ENCODE results near the gene MYL10.

MYL10 gene

GRCh38 chr7:101594790-101595189 is 34.3 kb downstream of the MYL10 start:
- DNase-seq = no peak

DNA sequence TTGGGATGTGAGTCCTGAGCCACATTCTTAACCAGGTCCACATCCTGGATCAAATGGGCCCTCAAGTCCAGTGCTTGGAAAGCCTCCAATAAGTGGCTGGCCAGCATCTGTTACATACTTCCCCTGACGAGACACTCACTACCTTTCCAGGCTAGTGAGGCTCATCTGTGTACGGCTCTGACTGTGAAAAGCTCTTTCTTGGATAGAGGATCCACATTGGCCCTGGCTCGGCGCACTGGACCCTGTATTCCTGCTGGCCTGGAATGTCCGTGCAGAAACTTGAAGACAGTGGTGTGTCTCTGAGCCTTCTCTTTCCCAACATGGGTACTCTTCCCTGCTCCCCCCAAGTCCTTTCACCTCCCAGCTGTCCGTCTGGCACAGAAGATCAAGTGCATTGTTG is 35.5 kb downstream of the MYL10 start:
- DNase-seq = no peak

DNA sequence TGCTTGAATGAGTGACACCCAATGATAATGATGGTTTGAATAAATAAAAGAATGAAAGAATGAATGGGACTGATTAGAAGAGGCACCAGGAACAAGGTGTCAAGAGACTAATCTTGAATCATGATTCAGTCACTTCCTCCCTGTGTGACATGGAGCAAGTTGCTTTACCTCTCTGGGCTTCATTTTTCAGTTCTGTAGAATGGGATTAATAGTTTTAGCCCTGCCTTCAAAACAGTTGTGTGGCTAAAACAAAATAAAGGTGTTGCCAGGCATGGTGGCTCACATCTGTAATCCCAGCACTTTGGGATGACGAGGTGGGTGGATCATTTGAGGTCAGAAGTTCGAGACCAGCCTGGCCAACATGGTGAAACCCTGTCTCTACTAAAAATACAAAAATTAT is 37.6 kb downstream of the MYL10 start:
- no peak for DNase-seq

- DNase-seq = no peak
Measured at GRCh38 chr7:101590663-101591435, 38.2 kb downstream of the MYL10 start.

DNA sequence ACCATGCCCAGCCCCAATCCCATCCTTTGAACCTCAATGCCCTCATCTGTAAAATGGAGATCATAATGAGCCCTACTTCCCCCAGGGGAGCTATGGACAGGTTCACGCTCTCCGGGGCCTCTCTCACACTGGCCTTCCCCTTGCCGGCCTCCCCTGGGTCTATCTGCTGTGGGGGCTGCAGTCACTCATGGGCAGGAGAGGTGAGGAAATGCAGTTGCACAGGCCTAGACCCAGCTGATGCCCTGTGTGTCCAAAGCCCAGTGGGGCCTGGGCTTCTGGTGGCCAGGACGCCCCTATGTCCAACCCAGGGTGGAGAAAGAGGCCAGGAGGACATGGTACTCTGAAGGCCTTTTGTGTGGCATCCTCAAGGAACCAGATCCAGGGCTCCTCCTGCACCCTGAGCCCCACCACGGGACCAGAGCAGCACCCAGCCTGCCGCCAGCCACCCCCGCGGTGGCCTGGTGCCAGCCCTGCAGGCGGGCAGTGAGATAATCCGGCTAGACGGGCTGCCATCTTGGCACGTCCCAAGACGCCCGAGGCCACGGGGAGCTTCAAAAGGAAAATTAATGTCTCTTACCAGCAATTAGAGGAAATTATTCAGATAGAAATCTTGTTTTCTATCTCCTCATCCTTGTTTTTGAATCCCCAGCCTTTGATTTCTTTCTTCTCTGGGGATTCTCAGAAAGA is 39.0 kb downstream of the MYL10 start:
- no peak for DNase-seq

DNA sequence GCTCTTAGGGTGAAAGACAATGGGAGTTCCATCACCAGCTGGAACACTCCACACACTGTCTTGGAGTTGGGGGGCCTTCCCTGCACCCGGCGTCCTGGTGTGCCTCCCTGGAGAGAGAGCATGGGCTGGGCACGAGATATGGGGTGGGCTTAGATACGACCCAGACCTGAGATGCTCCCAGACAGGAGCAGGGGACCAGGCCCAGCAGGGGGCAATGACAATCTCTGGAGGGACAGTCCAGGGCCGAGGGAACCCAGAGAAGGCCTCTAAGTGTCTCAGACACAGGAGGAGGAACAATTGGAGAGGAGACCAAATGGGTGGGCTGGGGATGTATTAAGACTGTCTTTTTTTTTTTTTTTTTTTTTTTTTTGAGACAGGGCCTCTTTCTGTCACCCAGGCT is 40.0 kb downstream of the MYL10 start:
- no peak for DNase-seq

GRCh38 chr7:101588131-101588935 is 40.8 kb downstream of the MYL10 start:
- no peak for DNase-seq

DNA sequence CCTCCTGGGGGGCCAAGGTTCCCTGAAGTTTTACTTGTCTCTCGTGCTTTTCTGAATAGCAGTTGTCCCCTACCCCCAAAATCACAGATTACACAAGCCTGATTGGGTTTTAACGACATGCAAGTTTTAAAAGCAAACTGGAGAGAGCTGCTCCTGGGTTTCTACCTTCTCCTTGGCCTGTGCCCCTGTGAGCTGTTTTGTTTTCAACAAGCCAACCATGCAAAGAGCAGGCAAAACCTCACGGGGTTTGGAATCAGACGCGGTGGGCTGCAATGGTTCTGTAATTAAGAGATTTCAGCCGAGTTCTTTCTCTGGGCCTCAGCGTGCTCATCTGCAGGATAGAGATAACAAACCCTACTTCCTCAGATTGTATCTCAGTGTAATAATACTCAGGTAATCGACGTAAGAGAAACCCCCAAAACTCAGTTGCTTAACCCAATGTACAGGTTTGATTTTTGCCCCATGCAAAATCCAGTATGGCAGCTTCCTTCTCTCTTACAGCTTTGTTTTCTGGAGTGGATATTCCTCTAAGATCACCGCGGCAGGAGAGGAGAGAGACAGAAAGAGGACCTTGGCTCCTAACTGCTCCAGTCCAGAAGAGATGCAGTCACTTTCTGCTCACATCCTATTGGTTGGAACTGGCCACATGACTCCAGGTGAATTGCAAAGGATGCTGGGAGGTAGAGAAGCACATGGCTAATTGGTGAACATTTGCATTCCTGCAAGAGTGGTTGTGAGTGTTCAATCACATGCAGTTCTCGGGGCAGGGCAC is 42.0 kb downstream of the MYL10 start:
- DNase-seq = no peak

- DNase-seq = no peak
Measured at GRCh38 chr7:101586078-101586905, 42.8 kb downstream of the MYL10 start.

DNA sequence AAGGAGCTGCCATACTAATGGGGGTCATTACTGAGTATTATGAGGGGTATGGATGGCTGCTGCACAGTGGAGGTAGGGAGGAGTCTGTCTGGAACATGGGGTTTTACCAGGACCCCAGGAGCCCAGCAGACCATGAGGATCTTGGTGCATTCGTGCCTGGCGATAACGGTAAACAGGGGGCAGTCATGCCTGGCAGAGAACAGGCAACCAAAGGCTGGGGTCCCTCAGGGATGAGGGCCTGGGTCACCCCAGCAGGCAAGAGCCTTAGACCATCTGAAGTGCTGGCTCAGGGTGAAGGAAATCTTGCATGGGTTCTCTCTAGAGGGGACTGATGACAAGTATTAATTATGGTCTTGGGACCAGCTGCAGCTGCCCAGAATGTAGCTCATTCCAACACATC is 46.1 kb downstream of the MYL10 start:
- DNase-seq = no peak

- DNase-seq = no peak
Measured at GRCh38 chr7:101581891-101582290, 47.2 kb downstream of the MYL10 start.

DNA sequence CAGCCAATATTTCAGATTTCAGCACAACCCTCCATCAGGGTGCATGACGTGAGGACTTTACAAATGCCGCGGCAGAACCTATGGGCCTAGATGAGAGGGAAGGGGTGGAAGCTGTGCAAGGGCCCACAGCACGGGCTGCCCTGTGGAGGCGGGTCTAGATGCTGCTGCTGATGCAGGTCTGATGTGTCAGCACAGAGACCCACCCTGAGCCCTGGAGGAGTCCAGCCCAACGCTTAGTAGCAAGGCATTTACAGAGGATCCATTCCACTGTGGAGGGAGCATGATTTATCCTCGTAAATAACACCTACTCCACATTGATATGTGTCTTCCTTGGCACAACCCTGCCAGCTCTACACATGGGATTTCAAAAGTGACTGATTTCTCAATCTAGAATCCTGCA is 48.5 kb downstream of the MYL10 start:
- DNase-seq = no peak

DNA sequence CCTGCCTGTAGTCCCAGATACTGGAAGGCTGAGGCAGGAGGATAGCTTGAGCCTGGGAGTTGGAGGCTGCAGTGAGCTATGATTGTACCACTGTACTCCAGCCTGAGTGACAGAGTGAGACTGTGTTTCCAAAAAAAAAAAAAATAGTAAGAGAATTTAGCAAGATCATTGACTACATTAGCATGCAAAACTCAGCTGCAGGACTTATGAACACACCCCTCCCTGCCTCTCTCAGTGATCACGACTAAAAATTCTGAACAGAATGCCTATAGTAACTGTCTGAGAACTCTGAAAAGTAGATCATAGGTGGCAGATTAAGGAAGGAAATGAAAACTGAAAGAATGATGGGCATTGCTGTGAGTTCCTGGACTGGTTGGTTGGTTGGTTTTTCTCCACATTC is 50.5 kb downstream of the MYL10 start:
- no peak for DNase-seq

- DNase-seq = no peak
Measured at GRCh38 chr7:101576998-101577397, 52.1 kb downstream of the MYL10 start.

DNA sequence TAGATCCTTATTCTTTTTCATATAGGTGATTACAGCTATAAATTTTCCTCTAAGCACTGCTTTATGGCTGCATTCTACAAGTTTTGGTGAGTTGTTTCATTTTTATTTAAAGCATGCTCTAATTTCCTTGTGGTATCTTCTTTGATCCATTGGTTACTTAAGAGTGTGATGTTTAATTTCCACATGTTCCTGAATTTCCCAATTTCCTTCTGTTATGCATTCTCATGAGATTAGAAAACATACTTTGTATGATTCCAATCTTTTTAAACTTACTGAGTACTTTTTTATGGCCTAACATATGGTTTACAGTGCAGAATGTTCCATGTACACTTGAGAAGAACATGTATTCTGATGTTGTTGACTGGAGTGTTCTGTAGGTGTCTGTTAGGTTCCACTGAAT is 53.4 kb downstream of the MYL10 start:
- no peak for DNase-seq

DNA sequence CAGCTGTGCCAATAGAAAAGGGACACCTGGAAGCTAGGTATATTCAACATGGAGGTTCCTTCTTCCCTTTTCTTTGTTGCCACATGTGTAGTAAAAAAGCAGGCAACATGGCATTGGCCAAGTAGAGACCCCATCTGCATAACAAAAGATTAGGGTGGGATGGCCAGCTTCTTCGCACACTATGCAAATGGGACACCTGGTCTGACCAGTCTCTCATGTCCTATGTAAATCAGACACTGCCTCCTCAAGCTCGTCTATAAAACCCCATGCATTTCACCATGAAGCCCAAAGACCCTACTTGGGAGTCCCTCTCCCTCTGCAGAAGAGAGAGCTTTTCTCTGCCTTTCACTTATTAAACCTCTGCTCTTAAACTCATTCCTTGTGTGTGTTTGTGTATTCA is 53.9 kb downstream of the MYL10 start:
- DNase-seq = no peak

- DNase-seq = no peak
Measured at GRCh38 chr7:101572156-101572555, 56.9 kb downstream of the MYL10 start.

DNA sequence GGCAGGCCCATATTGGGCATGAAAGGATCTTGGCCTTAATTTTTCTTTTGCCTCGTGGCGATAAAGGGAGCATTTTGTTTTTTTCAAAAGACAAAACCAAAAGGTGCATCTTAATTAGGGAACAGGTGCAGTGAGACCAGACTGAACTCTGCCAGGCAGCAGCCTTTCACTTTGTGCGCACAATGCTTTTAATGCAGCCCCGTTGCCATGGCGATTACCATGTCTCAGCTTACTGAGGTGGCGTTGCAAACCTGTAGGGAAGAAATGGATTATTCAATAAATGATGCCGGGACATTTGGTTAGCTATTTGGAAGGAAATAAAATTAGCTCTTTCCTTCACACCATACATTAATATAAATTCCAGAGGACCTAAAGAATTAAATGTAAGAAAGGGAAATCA is 61.9 kb downstream of the MYL10 start:
- DNase-seq = no peak

- no peak for DNase-seq
Measured at GRCh38 chr7:101565601-101566209, 63.4 kb downstream of the MYL10 start.

DNA sequence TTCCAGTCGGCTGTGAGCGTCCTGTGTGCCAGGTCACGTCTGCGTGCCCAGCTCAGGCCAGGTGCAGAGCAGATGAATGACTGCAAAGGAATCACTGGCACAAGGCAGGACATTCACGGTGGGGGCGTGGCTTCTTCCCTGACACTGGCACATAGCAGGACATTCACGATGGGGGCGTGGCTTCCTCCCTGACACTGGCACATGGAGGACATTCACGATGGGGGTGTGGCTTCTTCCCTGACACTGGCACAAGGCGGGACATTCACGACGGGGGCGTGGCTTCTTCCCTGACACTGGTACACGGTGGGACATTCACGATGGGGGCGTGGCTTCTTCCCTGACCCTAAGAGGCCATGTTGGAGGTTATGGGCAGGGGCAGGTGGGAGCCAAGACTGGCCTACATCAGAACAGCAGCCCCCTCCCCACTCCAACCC is 64.3 kb downstream of the MYL10 start:
- no peak for DNase-seq

DNA sequence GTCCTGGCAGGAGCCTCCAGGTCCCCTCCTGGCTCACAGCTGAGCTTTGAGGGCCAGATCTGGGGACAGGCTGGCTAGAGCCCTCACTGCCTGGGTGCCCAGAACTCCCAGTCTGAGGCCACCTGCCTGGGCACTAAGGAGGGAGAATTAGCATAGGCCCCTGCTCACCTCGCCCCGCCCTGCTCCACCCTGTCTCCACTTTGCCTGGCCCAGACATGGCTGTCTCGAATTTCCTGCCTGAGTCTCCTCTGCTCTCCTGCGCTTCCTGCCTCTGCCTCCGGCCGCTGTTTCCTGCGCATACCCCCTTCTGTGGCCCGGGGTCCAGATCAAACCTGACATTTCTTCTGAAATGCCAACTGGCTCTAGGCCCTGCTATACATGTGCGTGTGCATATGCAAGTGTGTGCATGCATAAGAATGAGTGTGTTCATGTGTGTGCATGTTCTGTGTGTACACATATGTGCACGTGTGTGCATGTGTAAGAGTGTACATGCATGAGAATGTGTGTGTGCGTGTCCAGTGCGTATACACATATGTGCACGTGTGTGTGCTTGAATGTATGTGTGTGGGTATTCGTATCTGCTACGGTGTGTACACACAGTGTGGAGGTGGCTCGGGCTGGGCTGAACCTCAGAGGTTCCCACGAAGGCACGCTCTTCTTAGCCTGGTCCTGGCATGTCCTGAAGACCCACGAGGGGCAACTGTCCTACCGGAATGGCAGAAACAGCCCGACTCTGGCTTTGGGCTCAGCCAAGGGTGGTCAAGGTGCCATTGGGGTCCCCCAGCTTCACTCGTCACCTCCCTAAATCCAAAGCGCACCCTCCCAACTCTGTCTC is 64.9 kb downstream of the MYL10 start:
- DNase-seq = no peak
